Germinal center (tissue), 1 donor: ENCODE data around the gene PLD3.

Experiments
- DNase-seq: peaks from one replicate; pipeline ENCODE4 v3.0.0; 2012; ENCODE audit warnings: mixed read lengths, low spot score

PLD3 gene

DNA sequence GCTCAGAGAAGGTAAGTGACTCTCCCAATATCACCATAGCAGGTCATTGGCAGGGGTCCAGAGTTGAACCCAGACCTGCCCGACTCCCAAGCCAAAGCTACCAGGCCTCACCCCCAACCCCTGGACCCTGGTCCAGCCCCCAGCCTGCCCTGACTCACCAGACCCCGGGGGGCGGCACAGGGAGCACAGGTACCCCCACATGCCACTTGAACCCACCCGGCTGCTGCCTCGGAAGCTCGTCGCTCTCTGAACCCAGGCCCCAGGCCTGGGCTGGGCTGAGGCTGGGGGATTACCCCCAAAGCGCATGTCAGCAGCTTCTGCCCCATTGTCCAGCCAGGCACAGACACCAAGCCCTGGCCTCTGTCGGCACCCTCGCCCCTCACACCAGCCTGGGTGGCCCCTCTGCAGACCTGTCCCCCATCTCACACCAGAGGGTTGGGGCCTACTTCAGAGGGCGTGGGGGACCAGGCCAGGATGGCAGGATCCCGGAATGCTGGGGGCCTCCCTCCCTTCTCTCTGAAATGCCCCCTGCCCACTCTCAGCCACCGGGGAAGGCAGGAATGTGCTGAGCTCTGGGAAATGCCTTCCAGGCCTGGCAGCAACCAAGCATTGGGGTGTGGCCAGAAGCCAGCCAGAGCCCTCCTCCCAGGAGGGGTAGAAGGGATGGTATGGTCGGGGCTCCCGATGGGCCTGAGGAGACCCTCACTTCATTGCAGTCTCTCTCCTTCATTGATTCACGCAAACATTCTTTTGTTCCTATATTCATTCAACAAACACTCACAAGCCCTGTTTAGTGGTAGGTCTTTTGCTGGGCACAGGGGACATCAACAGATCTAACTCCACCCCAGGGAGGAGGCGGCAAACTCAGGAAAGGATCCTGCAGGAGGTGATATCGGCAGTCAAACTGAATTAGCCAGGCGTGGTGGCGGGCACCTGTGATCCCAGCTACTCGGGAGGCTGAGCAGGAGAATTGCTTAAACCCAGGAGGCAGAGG lies 66.3 kb downstream of the PLD3 start:
- DNase-seq, result no peak

DNA sequence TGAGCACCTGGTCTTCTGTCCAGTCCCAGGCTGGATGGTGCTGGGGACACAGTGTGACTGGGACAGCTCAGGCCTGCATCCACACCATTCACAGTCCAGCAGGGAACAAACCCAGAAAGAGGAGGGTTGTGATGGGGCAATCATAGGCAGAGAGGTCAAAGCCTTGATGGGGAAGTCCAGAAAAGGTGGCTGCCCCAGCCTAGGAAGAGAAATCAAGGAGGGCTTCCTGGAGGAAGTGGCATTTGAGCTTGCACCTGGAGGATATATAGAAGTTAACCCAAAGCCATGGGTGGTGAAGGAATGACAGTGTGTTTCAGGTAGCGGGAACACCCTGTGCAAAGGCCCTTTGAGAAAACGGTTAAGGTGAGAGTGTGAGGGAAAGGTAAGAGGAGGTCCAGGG lies 67.3 kb downstream of the PLD3 start:
- no peak for DNase-seq

DNA sequence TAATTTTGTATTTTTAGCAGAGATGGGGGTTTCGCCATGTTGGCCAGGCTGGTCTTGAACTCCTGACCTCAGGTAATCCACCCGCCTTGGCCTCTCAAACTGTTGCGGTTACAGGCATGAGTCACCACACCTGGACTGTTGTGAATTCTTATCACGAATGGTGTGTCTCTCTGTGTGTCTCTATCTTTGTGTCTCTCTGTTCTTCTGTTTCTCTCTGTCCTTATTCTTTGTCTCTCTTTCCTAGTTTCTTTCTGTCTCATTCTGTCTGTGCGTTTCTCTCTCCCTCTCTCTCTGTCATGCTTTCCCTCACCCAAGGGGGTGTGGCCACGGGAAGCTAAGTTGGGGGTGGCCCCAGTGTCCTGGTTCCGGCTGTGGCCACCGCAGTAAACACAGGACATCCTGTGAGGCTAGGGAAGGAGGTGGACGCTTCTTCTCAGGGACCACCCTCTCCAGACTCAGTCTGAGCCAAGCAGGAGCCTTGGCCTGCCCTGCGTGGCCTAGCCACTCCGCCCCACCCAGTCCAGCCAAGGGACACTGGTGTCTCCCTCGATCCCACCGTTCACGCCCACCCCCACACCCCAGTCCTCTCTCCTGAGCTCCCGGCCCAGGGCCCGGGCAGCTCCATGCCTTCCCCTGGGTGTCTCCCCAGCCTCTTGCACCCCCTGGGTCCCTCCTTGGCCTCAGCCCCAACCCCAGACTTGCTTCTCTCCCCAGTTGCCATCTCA lies 68.6 kb downstream of the PLD3 start:
- DNase-seq, result no peak

DNA sequence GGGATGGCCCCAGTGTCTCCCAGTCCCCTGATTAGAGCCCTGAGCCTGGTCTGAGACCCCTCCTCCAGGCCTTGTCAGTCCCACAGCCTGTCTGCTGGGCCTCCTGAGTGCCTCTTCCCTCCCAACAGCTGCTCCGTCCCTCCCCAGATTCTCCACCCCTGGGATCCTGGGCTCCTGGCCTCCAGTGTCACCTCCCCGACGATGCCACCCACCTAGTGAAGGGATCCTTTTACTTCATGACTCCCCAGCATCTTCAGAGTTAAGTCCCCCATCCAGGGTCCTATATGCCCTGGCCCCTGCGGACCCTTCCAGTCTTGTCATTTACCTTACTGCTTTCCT lies 69.1 kb downstream of the PLD3 start:
- no peak for DNase-seq

DNA sequence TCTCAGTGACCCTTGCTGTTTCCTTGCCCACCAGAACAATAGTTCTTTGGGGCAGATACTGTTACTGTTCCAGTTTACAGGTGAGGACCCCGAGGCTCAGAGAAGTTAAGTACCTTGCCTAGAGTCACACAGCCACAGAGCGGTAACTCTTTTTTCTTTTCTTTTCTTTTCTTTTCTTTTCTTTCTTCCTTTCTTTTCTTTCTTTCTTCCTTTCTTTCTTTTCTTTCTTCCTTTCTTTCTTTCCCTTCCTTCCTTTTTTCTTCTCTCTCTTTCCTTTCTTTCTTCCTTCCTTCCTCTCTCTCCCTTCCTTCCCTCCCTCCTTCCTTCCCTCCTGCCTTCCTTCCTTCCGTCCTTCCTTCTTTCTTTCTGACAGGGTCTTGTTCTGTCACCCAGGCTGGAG lies 69.5 kb downstream of the PLD3 start:
- DNase-seq, result no peak

DNA sequence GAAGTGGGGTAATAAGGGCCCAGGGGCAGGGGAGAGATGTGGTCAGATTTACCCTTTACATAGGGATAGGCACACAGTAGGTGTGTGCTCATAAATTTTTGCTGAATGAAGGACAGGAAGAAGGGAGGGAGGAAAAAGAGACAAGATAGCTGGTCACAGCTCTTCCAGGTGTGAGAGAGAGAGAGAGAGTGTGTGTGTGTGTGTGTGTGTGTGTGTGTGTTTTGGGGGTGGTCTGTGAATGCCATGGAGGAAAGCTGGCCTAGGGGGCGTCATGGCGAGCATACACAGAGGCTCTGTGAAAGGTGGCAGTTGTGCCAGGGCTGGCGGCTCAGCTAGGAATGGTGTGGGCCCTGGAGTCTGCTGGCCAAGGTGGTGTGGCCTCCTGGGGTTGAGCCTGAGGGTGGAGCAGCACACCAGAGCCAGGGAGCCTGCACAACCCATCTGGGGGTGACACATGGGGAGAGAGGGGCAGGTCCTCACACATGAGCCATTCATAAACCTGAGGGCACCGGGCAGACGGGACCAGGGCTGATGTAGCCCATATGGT lies 70.6 kb downstream of the PLD3 start:
- DNase-seq, result no peak

DNA sequence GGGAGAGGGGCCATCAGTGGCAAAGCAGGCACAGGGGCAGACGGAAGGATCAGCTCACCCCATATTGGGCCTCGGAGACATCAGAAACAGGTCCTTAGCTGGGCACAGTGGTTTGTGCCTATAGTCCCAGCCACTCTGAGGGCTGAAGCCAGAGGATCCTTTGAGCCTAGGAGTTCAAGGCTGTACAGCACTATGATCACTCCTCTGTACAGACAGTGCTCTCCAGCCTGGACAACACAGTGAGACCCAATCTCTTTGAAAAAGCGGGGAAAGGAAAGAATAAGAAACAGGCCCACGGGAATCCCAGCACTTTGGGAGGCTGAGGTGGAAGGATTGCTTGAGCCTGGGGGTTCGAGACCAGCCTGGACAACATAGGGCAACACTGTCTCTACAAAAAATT lies 71.3 kb downstream of the PLD3 start:
- no peak for DNase-seq

DNA sequence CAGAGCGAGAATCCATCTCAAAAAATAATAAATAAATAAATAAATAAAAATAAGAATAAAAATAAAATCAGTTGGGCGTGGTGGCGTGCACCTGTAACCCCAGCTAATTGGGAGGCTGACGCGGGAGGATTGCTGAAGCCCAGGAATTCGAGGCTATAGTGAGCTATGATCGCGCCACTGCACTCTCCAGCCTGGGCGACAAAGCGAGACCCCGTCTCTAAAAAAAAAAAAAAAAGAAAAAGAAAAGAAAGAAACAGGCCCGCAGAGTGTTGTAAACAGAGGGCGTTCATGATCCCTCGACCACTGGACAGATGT lies 71.9 kb downstream of the PLD3 start:
- DNase-seq, result no peak

DNA sequence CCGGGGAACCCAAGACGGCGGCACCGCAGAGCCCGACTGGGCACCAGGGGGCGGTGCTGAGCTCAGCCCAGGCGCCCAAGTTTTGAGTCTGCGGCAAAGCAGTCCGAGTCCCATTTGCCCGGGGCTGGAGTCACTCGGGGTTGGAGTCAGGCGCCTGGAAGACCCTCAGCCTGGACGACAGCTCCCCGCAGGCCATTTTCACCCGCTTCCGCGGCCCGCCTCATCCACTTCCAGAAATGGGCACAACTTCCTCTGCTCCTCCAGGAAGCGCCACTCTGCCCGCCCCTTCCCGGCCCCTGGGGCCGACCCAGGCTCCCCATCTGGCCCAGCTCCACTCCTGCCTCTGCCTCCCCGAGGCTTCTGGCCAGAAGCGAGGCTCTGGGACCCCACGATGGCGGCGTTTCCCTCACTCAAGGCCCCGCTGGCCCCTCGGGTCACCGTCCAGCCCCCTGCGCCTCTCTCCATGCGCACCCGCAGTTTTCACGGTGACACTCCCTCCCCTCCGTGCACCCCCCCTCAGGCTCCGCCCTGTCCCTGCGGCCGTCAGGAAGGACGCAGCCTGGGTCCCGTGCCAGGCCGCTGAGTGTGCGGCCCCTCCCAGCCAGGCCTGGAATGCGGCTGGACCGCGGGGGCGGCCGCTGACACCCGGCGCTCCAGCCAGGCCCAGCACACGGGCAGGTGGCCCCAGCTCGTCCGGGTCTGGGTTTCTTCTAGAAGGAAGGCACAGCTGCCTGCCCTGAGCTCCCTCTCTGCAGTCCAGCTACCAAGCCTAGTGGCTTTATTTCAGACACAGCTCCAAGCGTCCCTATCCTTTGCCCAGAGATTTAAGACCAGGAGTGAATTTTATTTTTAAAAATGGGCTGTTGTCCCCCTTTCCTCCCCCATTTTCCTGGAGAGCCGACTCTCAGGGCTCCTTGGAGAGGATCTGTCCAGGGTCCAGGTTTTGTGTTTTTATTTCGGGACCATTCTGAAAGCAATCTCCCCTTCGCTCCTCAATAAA lies 72.6 kb downstream of the PLD3 start:
- peak; percentile 75 for DNase-seq

DNA sequence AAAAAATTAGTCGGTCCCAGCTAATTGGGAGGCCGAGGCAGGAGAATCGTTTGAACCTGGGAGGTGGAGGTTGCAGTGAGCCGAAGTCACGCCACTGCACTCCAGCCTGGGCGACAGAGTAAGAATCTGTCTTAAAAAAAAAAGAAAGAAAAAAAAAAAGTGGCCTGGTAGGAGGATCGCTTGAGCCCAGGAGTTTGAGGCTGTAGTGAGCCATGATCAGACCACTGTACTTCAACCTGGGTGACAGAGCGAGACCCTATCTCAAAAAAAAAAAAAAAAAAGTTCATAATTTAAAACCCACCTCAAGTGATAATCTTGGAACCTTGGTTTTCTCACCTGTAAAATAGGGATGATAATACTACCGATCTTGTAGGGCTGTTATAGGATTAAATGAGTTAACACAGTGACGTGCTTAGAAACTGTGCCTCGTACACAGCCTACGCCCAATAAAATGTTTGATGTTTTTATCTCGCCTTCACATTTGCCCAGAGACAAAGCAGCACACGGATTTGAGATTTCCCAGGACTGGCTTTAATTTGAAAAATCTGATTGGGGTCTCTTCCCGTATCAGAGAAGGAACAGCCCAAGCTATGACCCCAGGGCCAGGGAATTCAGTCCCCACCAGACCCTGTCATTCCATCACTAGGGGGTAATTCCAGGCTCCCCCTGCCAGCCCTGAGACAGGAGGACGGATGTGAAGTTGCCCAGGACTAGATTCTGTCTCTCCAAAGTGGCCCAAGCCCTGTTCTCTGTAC lies 73.7 kb downstream of the PLD3 start:
- DNase-seq, result no peak

DNA sequence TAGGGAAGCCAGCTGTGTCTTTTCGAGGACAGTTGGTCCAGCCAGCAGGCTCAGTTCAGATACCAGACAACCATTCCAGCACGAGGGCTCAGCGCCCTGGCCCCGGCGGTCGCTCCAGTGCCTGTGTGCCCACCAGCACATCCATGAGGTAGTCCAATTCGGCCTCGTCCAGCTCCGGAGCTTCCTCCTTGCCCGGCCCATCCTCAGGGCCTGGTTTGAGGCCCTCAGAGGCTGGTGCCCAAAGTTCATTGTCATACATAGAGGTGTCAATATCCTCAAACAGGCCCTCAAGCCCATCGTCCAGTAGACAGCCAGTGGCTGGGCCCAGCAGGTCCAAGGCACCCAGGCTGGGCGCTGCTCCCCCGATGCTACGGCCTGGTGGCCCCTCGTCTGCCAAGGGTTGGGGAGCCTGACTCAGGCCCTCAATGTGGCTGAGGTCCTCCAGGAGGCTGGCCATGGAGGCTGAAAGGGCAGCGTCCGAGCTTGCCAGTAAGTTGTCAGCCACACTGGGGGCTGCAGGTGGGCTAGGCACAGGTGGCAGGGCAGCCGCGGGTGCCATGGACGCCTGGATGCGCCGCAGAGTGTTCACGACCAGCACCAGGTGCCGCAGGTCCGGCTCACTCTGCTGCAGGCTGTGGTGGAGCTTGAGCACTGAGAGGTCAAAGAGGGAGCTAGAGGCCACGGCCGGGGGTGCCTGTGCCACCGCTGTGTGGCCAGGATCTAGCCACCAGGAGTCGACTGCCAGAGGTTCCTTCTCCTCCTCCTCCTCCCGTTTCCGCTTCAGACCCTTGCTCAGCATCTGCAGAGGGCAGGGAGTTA lies 74.5 kb downstream of the PLD3 start:
- no peak for DNase-seq

DNA sequence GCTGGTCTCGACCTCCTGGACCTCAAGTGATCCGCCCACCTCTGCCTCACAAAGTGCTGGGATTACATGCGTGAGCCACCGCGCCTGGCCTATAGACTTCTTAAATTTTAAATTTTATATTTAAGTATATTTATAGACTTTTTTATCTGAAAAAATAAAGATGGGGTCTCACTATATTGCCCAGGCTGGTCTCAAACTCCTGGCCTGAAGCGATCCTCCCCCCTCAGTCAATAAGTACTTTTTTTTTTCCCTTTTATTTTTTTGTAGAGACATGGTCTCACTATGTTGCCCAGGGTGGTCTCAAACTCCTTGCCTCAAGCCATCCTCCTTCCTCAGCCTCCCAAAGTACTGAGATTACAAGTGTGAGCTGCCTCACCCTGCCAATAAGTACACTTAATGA lies 75.4 kb downstream of the PLD3 start:
- no peak for DNase-seq

DNA sequence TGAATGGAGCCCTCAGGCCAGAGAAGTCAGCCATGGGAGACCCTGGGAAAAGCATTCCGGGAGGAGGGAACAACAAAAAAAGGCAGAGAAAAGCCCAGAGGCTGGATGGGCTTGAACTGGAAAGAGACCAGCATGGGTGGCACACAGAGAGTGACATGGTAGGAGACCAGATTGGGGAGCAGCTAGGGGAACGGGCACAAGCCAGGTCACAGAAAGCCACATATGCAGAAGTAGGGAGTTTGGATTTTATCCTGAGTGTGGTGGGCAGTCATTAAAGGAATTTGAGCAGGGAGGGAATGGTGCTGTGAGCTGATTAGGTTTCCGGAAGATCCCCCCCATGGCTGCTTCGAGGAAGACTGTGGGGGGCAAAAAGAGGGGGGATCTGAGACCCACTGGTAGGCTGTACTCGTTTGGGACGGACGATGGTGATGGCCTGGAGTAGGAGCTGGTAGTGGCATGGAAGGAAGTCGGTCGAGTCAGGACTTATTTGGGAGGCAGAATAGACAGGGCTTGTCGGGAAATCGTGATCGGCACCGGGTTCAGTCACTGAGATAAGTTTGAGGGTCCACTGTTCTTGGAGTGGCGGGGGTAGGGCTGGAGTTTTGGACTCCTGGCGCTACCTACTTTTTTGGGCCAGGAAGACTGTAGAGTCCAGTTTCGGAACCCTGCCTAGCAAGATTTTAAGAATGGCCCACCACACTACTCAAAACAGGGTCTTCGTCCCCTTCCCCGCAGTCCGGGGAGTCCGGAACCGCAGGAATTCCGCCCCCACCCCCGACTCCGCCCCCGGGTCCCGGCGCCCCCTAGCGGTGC lies 76.3 kb downstream of the PLD3 start:
- DNase-seq, result no peak

DNA sequence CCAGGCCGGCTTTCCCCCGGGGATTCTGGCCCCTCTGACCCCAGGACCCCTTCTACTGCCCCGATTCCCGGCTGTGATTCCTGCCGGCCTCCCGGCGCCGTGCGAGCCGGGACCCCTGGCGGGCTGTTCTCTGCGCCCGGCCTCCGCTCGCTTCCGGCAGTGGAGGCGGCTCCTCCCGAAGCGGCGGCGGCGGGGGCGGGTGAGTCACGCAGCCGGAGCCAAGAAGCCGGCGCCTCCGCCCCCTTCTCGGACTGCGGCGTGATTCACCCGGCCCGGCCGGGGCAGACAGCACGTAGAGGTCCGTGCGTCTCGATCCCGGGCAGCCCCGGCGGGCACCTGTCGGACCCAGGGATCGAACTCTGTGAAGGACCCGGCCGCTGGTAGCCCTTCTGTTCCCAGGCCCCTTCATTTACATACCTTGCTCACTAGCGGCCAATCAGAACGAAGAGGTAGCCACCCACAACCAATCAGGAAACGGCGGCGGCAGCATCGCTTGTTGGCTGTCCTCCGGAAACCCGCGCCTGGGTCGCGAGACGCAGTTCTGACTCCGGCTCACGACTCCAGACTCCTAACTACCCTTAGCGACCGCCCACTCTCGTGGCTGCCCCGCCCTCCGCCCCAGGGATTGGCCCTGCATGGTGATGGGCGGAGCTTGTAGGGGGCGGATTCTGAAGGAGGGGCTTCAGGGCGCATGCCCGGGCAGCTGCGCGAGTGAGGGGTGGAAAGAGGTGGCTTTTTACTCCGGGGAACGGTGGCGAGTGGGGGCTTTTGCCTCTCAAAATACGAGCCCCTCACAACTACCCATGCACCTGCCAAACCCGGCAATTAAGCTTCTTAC lies 77.2 kb downstream of the PLD3 start, which contains the start of gene SERTAD1:
TSS of gene SERTAD1 (minus strand) at position 543 of the 838 bp plus-strand sequence. CDS start 2,446 bp downstream, outside the sequence.
- DNase-seq, result peak; percentile 99
